Stimulated activated naive CD4-positive, alpha-beta T cell (primary cell): Measurements from ENCODE around the gene OTC.

Experiments
- DNase-seq, 6 experiments: peaks; one replicate each; lab custom pipeline; 2025; lab: John Stamatoyannopoulos, UW

The OTC gene

GRCh38 chrX:38468563-38469157, 116.3 kb downstream of the OTC start:
- DNase-seq: no peak
